ENCODE measurements around the gene MARCHF5.

The MARCHF5 gene

GRCh38 chr10:92384741-92385140 is 93.8 kb downstream of the MARCHF5 start:
- no peak for TF ChIP-seq CTCF (IDR thresholded peaks at IDR 0.05)

DNA sequence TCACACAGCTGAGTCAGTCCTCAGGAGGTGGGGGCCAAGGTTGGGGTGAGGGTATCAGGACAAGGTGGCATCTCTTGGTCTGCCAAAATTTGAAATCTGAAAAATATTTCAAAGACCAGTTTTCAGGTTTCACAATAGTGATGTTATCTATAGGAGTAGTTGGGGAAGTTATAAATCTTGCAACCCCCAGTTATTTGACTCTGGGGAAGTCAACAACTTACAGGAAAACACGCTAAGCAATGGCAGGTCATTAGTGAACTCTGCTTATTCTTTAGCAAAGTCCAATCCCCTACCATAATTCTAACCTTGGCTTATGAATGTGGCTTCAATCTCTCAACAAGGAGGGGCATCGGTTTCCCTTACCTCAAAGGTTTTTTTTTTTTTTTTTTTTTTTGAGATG is 94.9 kb downstream of the MARCHF5 start:
- TF ChIP-seq CTCF (IDR thresholded peaks at IDR 0.05), result no peak

- no peak for TF ChIP-seq CTCF (IDR thresholded peaks at IDR 0.05)
These were observed 96.4 kb downstream of the MARCHF5 start for GRCh38 chr10:92387289-92387940.

GRCh38 chr10:92395271-92395670 is 104.3 kb downstream of the MARCHF5 start:
- no peak for TF ChIP-seq CTCF (IDR thresholded peaks at IDR 0.05)

All from LNCAP (cell line).